HG03066 (cell line): Measurements from ENCODE around the gene ZNF567.
"Not testable (repeated sequence)": the region's sequence is repeated elsewhere in the genome, so short reads cannot be mapped to it uniquely, and the experiment has no call there.

ENCODE experiments used
- ATAC-seq: cut with Tn5 transposase; IDR thresholded peaks from one replicate; pipeline ENCODE4 v1.9.1; 2021; ENCODE audit warnings: low read depth; ENCODE audit not compliant: unreplicated experiment

ZNF567 gene

GRCh38 chr19:36687214-36688056 lies at the start of gene ZNF567:
TSS of gene ZNF567 (plus strand) at chr19:36687612. CDS start at chr19:36694868, 7,256 bp downstream.
- ATAC-seq: peak; percentile 90

- no peak for ATAC-seq
Observed at GRCh38 chr19:36638862-36639510, 48.4 kb upstream of the ZNF567 start.

DNA sequence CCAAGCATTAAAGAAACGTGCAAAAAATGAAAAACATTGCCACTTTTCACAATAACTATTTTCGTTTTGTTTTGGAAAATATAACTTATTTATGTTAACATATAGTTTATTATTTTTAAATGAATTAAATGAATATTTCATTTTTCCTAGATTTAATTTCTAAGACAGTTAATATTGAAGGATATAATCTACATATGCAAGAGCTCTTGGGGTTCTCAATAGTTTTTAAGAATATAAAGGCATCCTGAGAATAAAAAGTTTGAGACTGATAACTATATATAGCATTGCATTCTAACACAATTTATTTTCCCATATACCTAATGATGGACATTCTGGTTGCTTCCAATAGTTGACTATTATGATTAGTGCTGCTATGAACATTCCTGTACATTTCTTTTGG lies 40.7 kb upstream of the ZNF567 start:
- ATAC-seq: no peak

GRCh38 chr19:36652958-36653357 lies 34.5 kb upstream of the ZNF567 start:
- no peak for ATAC-seq

- ATAC-seq: no peak
Observed at GRCh38 chr19:36665832-36666231, 21.6 kb upstream of the ZNF567 start.

DNA sequence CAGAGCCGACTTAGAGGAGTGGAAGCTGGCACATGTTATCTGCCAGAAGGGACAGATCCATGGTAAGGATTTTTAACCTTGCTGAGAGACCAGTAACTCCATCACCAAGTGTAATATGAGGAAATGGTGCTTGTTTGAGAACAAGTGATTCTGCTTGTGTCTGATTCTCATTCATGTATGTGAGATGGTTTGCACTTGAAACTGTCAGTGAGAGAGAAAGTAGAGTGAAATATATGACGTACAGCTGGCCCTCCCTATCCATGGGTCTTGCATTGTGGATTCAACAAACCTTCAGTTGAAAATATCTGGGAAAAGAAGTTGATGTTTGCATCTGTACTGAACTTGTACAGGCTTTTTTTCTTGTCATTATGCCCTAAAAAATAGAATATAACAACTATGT lies 18.8 kb upstream of the ZNF567 start:
- ATAC-seq: no peak

GRCh38 chr19:36672368-36672767 lies 15.0 kb upstream of the ZNF567 start:
- no peak for ATAC-seq

DNA sequence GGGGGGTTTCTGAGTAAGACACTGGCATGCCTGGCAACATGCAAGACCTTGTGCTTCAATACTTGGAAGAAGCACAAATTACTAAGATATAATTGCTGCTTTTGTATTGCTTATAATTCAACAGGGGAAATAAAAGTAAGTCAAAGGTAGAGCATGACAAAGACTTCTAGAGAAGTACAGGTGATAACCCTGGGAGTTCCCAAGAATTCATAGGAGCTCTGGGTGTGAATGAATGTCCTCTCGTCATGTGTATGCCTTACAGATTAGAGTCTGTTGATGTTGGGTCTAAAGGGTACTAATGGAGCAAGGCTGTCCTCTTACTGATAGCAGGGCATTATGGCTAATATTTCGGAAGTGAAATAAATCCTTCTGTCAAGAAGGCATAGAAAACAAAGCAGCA lies 13.2 kb upstream of the ZNF567 start:
- ATAC-seq: no peak

- ATAC-seq: no peak
Observed at GRCh38 chr19:36679455-36679854, 8.0 kb upstream of the ZNF567 start.

- ATAC-seq: no peak
Observed at GRCh38 chr19:36685835-36686234, 1.6 kb upstream of the ZNF567 start.

GRCh38 chr19:36686365-36687213 lies 823 bp upstream of the ZNF567 start:
- ATAC-seq: no peak

GRCh38 chr19:36688058-36688457 lies 646 bp downstream of the ZNF567 start:
- no peak for ATAC-seq

DNA sequence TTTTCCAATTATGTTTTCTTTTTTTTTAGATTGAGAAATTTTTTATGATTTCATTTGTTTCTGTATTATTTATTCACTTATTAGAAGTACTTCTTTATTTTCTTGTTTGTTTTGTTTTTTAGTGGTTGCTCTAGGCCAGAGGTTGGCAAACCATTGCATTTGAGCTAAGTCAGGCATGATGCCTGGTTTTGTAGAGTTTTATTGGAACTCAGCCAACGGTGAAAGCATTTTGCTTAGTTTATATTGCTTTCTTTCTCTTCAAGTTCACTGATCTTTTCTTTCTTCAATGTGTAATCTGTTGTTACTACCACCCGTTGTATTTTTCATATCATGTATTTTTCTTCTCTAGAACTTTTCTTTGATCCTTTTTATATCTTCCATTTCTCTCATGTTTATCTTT lies 19.7 kb downstream of the ZNF567 start:
- no peak for ATAC-seq

- ATAC-seq: no peak
Observed at GRCh38 chr19:36709423-36709822, 22.0 kb downstream of the ZNF567 start.

GRCh38 chr19:36719687-36720556 lies 32.5 kb downstream of the ZNF567 start:
- no peak for ATAC-seq

DNA sequence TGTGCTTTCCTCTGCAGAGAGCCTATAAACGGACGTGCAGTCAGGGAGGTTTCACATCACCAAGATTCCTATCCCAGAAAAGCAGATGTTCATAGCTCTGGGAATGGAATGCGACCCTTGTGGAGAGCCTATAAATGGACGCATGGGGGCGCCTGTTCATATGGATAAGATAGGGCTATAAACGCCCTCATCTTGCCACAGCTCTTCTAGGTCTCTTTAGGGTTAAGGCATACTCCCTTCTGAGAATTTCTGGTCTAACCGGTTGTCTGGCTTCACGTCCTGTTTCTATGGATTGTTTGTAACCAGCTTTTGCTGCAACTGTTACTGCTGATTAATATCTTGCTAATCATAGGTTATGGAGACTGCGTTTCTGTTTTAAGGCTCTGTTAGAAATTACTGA lies 48.8 kb downstream of the ZNF567 start:
- ATAC-seq: not testable (repeated sequence)

- no peak for ATAC-seq
Observed at GRCh38 chr19:36745870-36746269, 58.5 kb downstream of the ZNF567 start.

DNA sequence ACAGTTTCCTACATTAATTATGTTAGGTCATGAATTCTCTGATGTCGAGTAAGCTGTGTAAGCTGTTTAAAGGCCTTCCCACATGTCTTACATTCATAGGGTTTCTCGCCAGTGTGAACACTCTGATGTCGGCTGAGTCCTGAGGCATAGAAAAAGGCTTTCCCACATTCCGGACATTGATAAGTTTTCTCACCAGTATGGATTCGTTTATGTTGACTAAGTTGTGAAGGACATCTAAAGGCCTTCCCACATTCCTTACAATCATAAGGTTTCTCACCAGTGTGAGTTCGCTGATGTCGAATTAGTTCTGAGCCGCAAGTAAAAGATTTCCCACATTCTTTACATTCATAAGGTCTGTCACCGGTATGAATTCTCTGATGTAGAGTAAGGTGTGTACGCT lies 60.3 kb downstream of the ZNF567 start:
- no peak for ATAC-seq

- ATAC-seq: no peak
Observed at GRCh38 chr19:36748431-36749275, 61.2 kb downstream of the ZNF567 start.
